IMR-90 (cell line): ENCODE data around the gene NLRP1. TPM values are rescaled to one million over a fixed set of nuclear protein-coding genes. Genes with fewer than 3 reads are reported as not detected.

Experiments used
- ATAC-seq: fragments of 200-7000 bp; cut with Tn5 transposase; 2 replicates; pipeline ENCODE4 v1.9.1; 2020; ENCODE audit warnings: low read depth, mild to moderate bottlenecking, moderate library complexity
- BruUV-seq: library from RNA; stranded (reverse); fragments of 400-500 nt; replicated peaks from 2 replicates; lab custom pipeline; 2021; lab: Mats Ljungman, UMichigan
- CTCF ChIA-PET: fragments of 300-600 bp; formaldehyde crosslinking; extraction: SDS; loops from one replicate; lab custom pipeline; 2021; ENCODE audit warnings: antibody characterized with exemption; lab: Yijun Ruan, JAX
- POLR2A ChIA-PET: fragments of 300-600 bp; sonication (Branson Sonifier 250); formaldehyde crosslinking; loops from one replicate; lab custom pipeline; 2022; ENCODE audit warnings: antibody characterized with exemption; ENCODE audit not compliant: unreplicated experiment; lab: Charles Lee
- DNase-seq: peaks from one replicate; pipeline ENCODE4 v3.0.0; 2013
- H2AFZ ChIP-seq: replicated peaks from 2 replicates; pipeline ENCODE3; 2013; ENCODE audit warnings: low read length, mild to moderate bottlenecking; ENCODE audit not compliant: poor library complexity
- H2AK5ac ChIP-seq: 2 replicates; pipeline ENCODE4 v1.6.1; 2013; ENCODE audit warnings: low read depth, low read length, inconsistent platforms
- H2AK9ac ChIP-seq: replicated peaks from 2 replicates; pipeline ENCODE3; 2013; ENCODE audit warnings: mild to moderate bottlenecking, low read depth, low read length, moderate library complexity; ENCODE audit not compliant: poor library complexity
- H2BK120ac ChIP-seq: 2 replicates; pipeline ENCODE4 v1.6.1; 2013; ENCODE audit warnings: low read depth, low read length, inconsistent platforms
- H2BK15ac ChIP-seq: 3 replicates; pipeline ENCODE4 v1.6.1; 2013; ENCODE audit warnings: low read depth, low read length, inconsistent platforms
- H2BK20ac ChIP-seq: 2 replicates; pipeline ENCODE4 v1.6.1; 2013; ENCODE audit warnings: low read depth, mild to moderate bottlenecking, inconsistent platforms, low read length, moderate library complexity
- H2BK5ac ChIP-seq: 2 replicates; pipeline ENCODE4 v1.6.1; 2013; ENCODE audit warnings: mild to moderate bottlenecking, low read depth, low read length, inconsistent platforms; ENCODE audit not compliant: poor library complexity, severe bottlenecking
- H3K14ac ChIP-seq: replicated peaks from 2 replicates; pipeline ENCODE4 v1.6.1; 2013; ENCODE audit warnings: low read depth, low read length, inconsistent platforms
- H3K18ac ChIP-seq: 2 replicates; pipeline ENCODE4 v1.6.1; 2013; ENCODE audit warnings: low read depth, low read length, control low read depth
- H3K23ac ChIP-seq: 2 replicates; pipeline ENCODE4 v1.6.1; 2013; ENCODE audit warnings: low read depth, low read length, inconsistent platforms
- H3K27ac ChIP-seq: 2 replicates; pipeline ENCODE4 v1.5.1; 2013; ENCODE audit warnings: mild to moderate bottlenecking, control low read depth, low read length; ENCODE audit not compliant: insufficient read depth
- H3K27me3 ChIP-seq: 2 replicates; pipeline ENCODE4 v1.6.1; 2013; ENCODE audit warnings: low read length; ENCODE audit not compliant: control insufficient read depth, insufficient read depth
- H3K36me3 ChIP-seq: 2 replicates; pipeline ENCODE4 v1.6.1; 2013; ENCODE audit warnings: low read length, mixed read lengths; ENCODE audit not compliant: control insufficient read depth, insufficient read depth
- H3K4ac ChIP-seq: 2 replicates; pipeline ENCODE4 v1.6.1; 2013; ENCODE audit warnings: low read depth, low read length, inconsistent platforms
- H3K4me1 ChIP-seq: 2 replicates; pipeline ENCODE4 v1.6.1; 2013; ENCODE audit warnings: low read length, mixed read lengths; ENCODE audit not compliant: control insufficient read depth, insufficient read depth
- H3K4me2 ChIP-seq: 2 replicates; pipeline ENCODE4 v1.6.1; 2013; ENCODE audit warnings: low read depth, mild to moderate bottlenecking, control low read depth, low read length, moderate library complexity
- H3K4me3 ChIP-seq: 2 replicates; pipeline ENCODE4 v1.5.1; 2013; ENCODE audit warnings: low read depth, mild to moderate bottlenecking, control low read depth, low read length, moderate library complexity; ENCODE audit not compliant: insufficient read depth
- H3K56ac ChIP-seq: 2 replicates; pipeline ENCODE4 v1.6.1; 2013; ENCODE audit warnings: low read length, inconsistent platforms; ENCODE audit not compliant: insufficient read depth; ENCODE audit errors: extremely low read depth
- H3K79me1 ChIP-seq, 2 experiments: 2 replicates each; pipeline ENCODE4 v1.6.1; 2013; ENCODE audit warnings: low read length in 2 of 2, inconsistent platforms in 1 of 2, low read depth in 1 of 2
- H3K9ac ChIP-seq: 2 replicates; pipeline ENCODE4 v1.6.1; 2013; ENCODE audit warnings: low read depth, low read length, control low read depth
- H3K9me1 ChIP-seq: 2 replicates; pipeline ENCODE4 v1.6.1; 2013; ENCODE audit warnings: low read length, inconsistent platforms; ENCODE audit not compliant: insufficient read depth
- H3K9me3 ChIP-seq: 2 replicates; pipeline ENCODE4 v1.6.1; 2013; ENCODE audit warnings: low read length; ENCODE audit not compliant: control insufficient read depth, insufficient read depth
- H4K20me1 ChIP-seq: 2 replicates; pipeline ENCODE4 v1.6.1; 2013; ENCODE audit warnings: low read length, inconsistent platforms; ENCODE audit not compliant: insufficient read depth
- H4K5ac ChIP-seq: 2 replicates; pipeline ENCODE4 v1.6.1; 2013; ENCODE audit warnings: mild to moderate bottlenecking, low read depth, low read length, control low read depth
- H4K8ac ChIP-seq, 2 experiments: 2 replicates each; pipeline ENCODE4 v1.6.1; 2013; ENCODE audit warnings: low read depth in 2 of 2, low read length in 2 of 2, control low read depth in 1 of 2, inconsistent platforms in 1 of 2
- H4K91ac ChIP-seq: 2 replicates; pipeline ENCODE4 v1.6.1; 2013; ENCODE audit warnings: low read depth, low read length, inconsistent platforms; ENCODE audit not compliant: insufficient read depth
- BHLHE40 ChIP-seq: fragments of 150-350 bp; IDR thresholded peaks from 2 replicates; pipeline ENCODE4 v1.6.1; 2016; ENCODE audit warnings: mild to moderate bottlenecking, low read depth, low read length
- CEBPB ChIP-seq: IDR thresholded peaks from 2 replicates; pipeline ENCODE4 v1.6.1; 2012; ENCODE audit warnings: low read depth, low read length, improper control_type of control experiment
- FOS ChIP-seq: fragments of 150-350 bp; IDR thresholded peaks from 2 replicates; pipeline ENCODE4 v1.6.1; 2016; ENCODE audit warnings: low read depth, low read length
- NFE2L2 ChIP-seq: fragments of 150-350 bp; IDR thresholded peaks from 2 replicates; pipeline ENCODE4 v1.6.1; 2016; ENCODE audit warnings: low read depth, mild to moderate bottlenecking, low read length
- POLR2A ChIP-seq: IDR thresholded peaks from 2 replicates; pipeline ENCODE4 v1.6.1; 2012; ENCODE audit warnings: mild to moderate bottlenecking, low read depth, low read length
- RFX5 ChIP-seq: IDR thresholded peaks from 2 replicates; pipeline ENCODE4 v1.8.0; 2012; ENCODE audit warnings: low read depth, mild to moderate bottlenecking, low read length, moderate library complexity
- SMC3 ChIP-seq: fragments of 150-350 bp; IDR thresholded peaks from 2 replicates; pipeline ENCODE4 v1.6.1; 2016; ENCODE audit warnings: low read depth, mild to moderate bottlenecking, antibody characterized with exemption, low read length, moderate library complexity
- USF2 ChIP-seq: fragments of 150-350 bp; IDR thresholded peaks from 2 replicates; pipeline ENCODE4 v1.6.1; 2017; ENCODE audit warnings: mild to moderate bottlenecking, antibody characterized with exemption, low read length, low read depth
- WGBS, 2 experiments: methylation state at CpG; one replicate each; pipeline versions ENCODE4 v1.1.5 to v1.1.7; 2013; ENCODE audit warnings: missing lambda C conversion rate in 2 of 2; ENCODE audit not compliant: insufficient read length in 1 of 2; ENCODE audit errors: extremely low coverage in 2 of 2; 5-methylcytosine and 5-hydroxymethylcytosine counted together
- dilution Hi-C: fragments of 300-500 bp; cut with HindIII; formaldehyde crosslinking; loops from one replicate; pipeline ENCODE4 v1.14.3; 2018; ENCODE audit warnings: low sequenced_read_pairs; ENCODE audit not compliant: unreplicated experiment
- in situ Hi-C: fragments of 300-500 bp; cut with MboI; formaldehyde crosslinking; loops from 3 replicates; pipeline ENCODE4 v1.14.3; 2019; ENCODE audit warnings: low sequenced_read_pairs, inconsistent platforms, mixed read lengths
- intact Hi-C: fragments of 100-400 bp; cut with micrococcal nuclease; formaldehyde crosslinking; loops from 2 replicates; pipeline ENCODE4 v1.10.0; 2022
- polyA plus RNA-seq, 3 experiments: library from polyadenylated mRNA; depleted of rRNA; stranded (reverse); fragments of >200 nt; gene quantifications; 2 replicates each; pipeline ENCODE4 v1.2.3, GENCODE V29; 2012; ENCODE audit warnings: low replicate concordance in 1 of 3
- total RNA-seq: library from RNA; depleted of rRNA; stranded (reverse); fragments of >200 nt; gene quantifications from 2 replicates; pipeline ENCODE4 v1.2.3, GENCODE V29; 2012

NLRP1 gene
- total and polyA plus RNA-seq, 2 of the 4 experiments (the other 2 are of a cell fraction): 134 to 340 TPM

- H2BK15ac ChIP-seq: no peak overlapping the region
- H3K4me3 ChIP-seq: no peak overlapping the region
- H3K56ac ChIP-seq: no peak overlapping the region
- no peak overlapping the region for H3K9ac ChIP-seq
- no peak for TF ChIP-seq USF2
- no peak for TF ChIP-seq FOS
- TF ChIP-seq CEBPB: no peak
- no peak for TF ChIP-seq SMC3
- TF ChIP-seq NFE2L2: no peak
- TF ChIP-seq BHLHE40: no peak
- TF ChIP-seq POLR2A: no peak
- TF ChIP-seq RFX5: no peak
- dilution Hi-C loops (no loop called here), in situ Hi-C loops (no loop called here), intact Hi-C loops (no loop called here)
- no peak overlapping the region for H2AFZ ChIP-seq
- no peak overlapping the region for H3K14ac ChIP-seq
- H3K4me1 ChIP-seq: peaks cover 19% of the 10 kb centered on the region
- no peak overlapping the region for H2BK5ac ChIP-seq
- BruUV-seq: no TSS peak
- no peak for ATAC-seq
- H3K4me2 ChIP-seq: no peak overlapping the region
- H4K8ac ChIP-seq: no peak overlapping the region
- peaks cover 2% of the 10 kb centered on the region; the same call in 1 of the 2 replicates for H4K20me1 ChIP-seq
- peak overlapping the region; percentile 72 for H3K4ac ChIP-seq
- H3K27me3 ChIP-seq: no peaks in the 10 kb centered on the region
- H2BK20ac ChIP-seq: peak overlapping the region; percentile 29; the same call in 1 of the 2 replicates
- peaks cover 5% of the 10 kb centered on the region; the same call in 1 of the 2 replicates for H3K36me3 ChIP-seq
- peak overlapping the region; percentile 63 for H4K91ac ChIP-seq
- H3K9me1 ChIP-seq: peaks cover 25% of the 10 kb centered on the region
- H3K18ac ChIP-seq: no peak overlapping the region
- CTCF ChIA-PET: no interaction called here
- no peak overlapping the region for H4K5ac ChIP-seq
- peak overlapping the region; percentile 74; the same call in 1 of the 2 replicates for H2BK120ac ChIP-seq
- peak overlapping the region; percentile 59; the same call in 1 of the 2 replicates for H2AK5ac ChIP-seq
- H3K23ac ChIP-seq: no peak overlapping the region
- H3K79me1 ChIP-seq: peaks cover 9 to 17% of the 10 kb centered on the region in 2 experiments
- H3K27ac ChIP-seq: no peak overlapping the region
- H2AK9ac ChIP-seq: peak overlapping the region; percentile 55
- no peak for DNase-seq
- 94% methylated on average over 2 of the region's 17 CpGs; no CpG with 5 or more reads in 1 of the 2 experiments for WGBS, 2 experiments
- POLR2A ChIA-PET: no interaction called here
- H3K9me3 ChIP-seq: no peaks in the 10 kb centered on the region
Observed at GRCh38 chr17:5511401-5512225, 72.7 kb downstream of the NLRP1 start.
